HCT116 (cell line): ENCODE data around the gene CD320. TPM values are rescaled to one million over a fixed set of nuclear protein-coding genes. Genes with fewer than 3 reads are reported as not detected.

Experiments used
- ATAC-seq: fragments of 200-7000 bp; cut with Tn5 transposase; 2 replicates; pipeline ENCODE4 v1.9.1; 2020; ENCODE audit warnings: mild to moderate bottlenecking, moderate library complexity
- BruUV-seq: library from RNA; stranded (reverse); fragments of 400-500 nt; replicated peaks from 2 replicates; lab custom pipeline; 2021; lab: Mats Ljungman, UMichigan
- CTCF ChIA-PET: fragments of 300-600 bp; sonication (Branson Sonifier 250); formaldehyde crosslinking; loops from one replicate; lab custom pipeline; 2021; ENCODE audit warnings: antibody characterized with exemption; lab: Charles Lee
- POLR2A ChIA-PET: fragments of 300-600, 350-600 bp; sonication (Branson Sonifier 250); formaldehyde crosslinking; loops from one replicate; lab custom pipeline; 2021; ENCODE audit warnings: antibody characterized with exemption; lab: Charles Lee
- RAD21 ChIA-PET, 2 experiments: fragments of 300-600 bp; sonication (Branson Sonifier 250); formaldehyde crosslinking; loops; one replicate each; lab custom pipeline; 2023; ENCODE audit warnings: low total read pairs in 2 of 2; ENCODE audit not compliant: uncharacterized antibody in 2 of 2, unreplicated experiment in 2 of 2, low non-redundant PET in 1 of 2; lab: Charles Lee
- DNase-seq: peaks from one replicate; pipeline ENCODE4 v3.0.0-alpha.2; 2010; ENCODE audit warnings: low read depth, low spot score
- H2AFZ ChIP-seq: fragments of 200-600 bp; shearing (Covaris generic), sonication (generic); 2 replicates; pipeline ENCODE4 v1.6.1; 2017; ENCODE audit warnings: low read depth, mixed run types, mixed read lengths, antibody characterized with exemption, low read length; ENCODE audit not compliant: poor library complexity, severe bottlenecking
- H3K27ac ChIP-seq: 2 replicates; pipeline ENCODE4 v1.5.1; 2012; ENCODE audit warnings: low read depth, low read length
- H3K27me3 ChIP-seq: fragments of 200-600 bp; sonication (generic); 2 replicates; pipeline ENCODE4 v1.6.1; 2016; ENCODE audit warnings: mixed run types, low read length, mixed read lengths; ENCODE audit not compliant: insufficient read depth
- H3K36me3 ChIP-seq, 2 experiments: fragments of 200-500 bp in 1 of 2; fragments of 200-600 bp in 1 of 2; sonication (Bioruptor generic) in 1 of 2; sonication (generic) in 1 of 2; 2 replicates each; pipeline versions ENCODE4 v1.5.1 to v1.6.1; 2014 to 2016; ENCODE audit warnings: low read length in 2 of 2, inconsistent platforms in 1 of 2, mixed read lengths in 1 of 2, mixed run types in 1 of 2; ENCODE audit not compliant: insufficient read depth in 2 of 2, control insufficient read depth in 1 of 2
- H3K4me1 ChIP-seq, 2 experiments: fragments of 200-600 bp in 1 of 2; sonication (generic) in 1 of 2; 2 replicates each; pipeline versions ENCODE4 v1.5.1 to v1.6.1; 2012 to 2017; ENCODE audit warnings: low read length in 2 of 2, inconsistent platforms in 1 of 2, mild to moderate bottlenecking in 1 of 2, mixed read lengths in 1 of 2, mixed run types in 1 of 2, moderate library complexity in 1 of 2; ENCODE audit not compliant: insufficient read depth in 2 of 2, control insufficient read depth in 1 of 2
- H3K4me2 ChIP-seq: fragments of 200-600 bp; sonication (generic); 2 replicates; pipeline ENCODE4 v1.6.1; 2017; ENCODE audit warnings: mixed run types, low read length, mixed read lengths
- H3K4me3 ChIP-seq, 2 experiments: fragments of 200-600 bp in 1 of 2; sonication (generic) in 1 of 2; replicated peaks in 1 of 2; 2 replicates each; pipeline ENCODE4 v1.5.1; 2011 to 2016; ENCODE audit warnings: low read length in 2 of 2, control low read depth in 1 of 2, low read depth in 1 of 2, mild to moderate bottlenecking in 1 of 2, mixed read lengths in 1 of 2, mixed run types in 1 of 2
- H3K79me2 ChIP-seq: fragments of 200-600 bp; sonication (generic); 2 replicates; pipeline ENCODE4 v1.6.1; 2017; ENCODE audit warnings: mild to moderate bottlenecking, mixed run types, low read length, moderate library complexity, mixed read lengths; ENCODE audit not compliant: insufficient read depth
- H3K9ac ChIP-seq: fragments of 200-600 bp; sonication (generic); 2 replicates; pipeline ENCODE4 v1.6.1; 2016; ENCODE audit warnings: low read length, mixed read lengths
- H3K9me2 ChIP-seq: fragments of 200-600 bp; sonication (generic), shearing (Covaris generic); 2 replicates; pipeline ENCODE4 v1.6.1; 2017; ENCODE audit warnings: mixed run types, mild to moderate bottlenecking, moderate library complexity; ENCODE audit not compliant: insufficient read depth
- H3K9me3 ChIP-seq, 2 experiments: fragments of 200-500 bp in 1 of 2; fragments of 200-600 bp in 1 of 2; sonication (Bioruptor generic) in 1 of 2; sonication (generic) in 1 of 2; 2 replicates each; pipeline ENCODE4 v1.6.1; 2014 to 2017; ENCODE audit warnings: low read length in 2 of 2, mixed read lengths in 2 of 2, inconsistent platforms in 1 of 2, low read depth in 1 of 2, mild to moderate bottlenecking in 1 of 2, mixed run types in 1 of 2, moderate library complexity in 1 of 2; ENCODE audit not compliant: control insufficient read depth in 1 of 2, insufficient read depth in 1 of 2
- H4K20me1 ChIP-seq: fragments of 200-600 bp; sonication (generic), shearing (Covaris generic); 2 replicates; pipeline ENCODE4 v1.6.1; 2017; ENCODE audit warnings: mixed run types, mild to moderate bottlenecking, moderate library complexity; ENCODE audit not compliant: insufficient read depth
- CEBPB ChIP-seq: IDR thresholded peaks from 2 replicates; pipeline ENCODE4 v1.6.1; 2012; ENCODE audit warnings: low read depth
- CTCF ChIP-seq, 3 experiments: fragments of 200-600 bp in 1 of 3; sonication (generic) in 1 of 3; IDR thresholded peaks in 2 of 3; conservative IDR thresholded peaks in 1 of 3; 2 replicates each; pipeline ENCODE4 v1.5.1; 2012 to 2017; ENCODE audit warnings: low read depth in 2 of 3, low read length in 2 of 3, antibody characterized with exemption in 1 of 3, borderline replicate concordance in 1 of 3, control low read depth in 1 of 3, mild to moderate bottlenecking in 1 of 3, mixed read lengths in 1 of 3, mixed run types in 1 of 3, moderate library complexity in 1 of 3; ENCODE audit not compliant: insufficient read depth in 1 of 3
- RAD21 ChIP-seq: IDR thresholded peaks from 2 replicates; pipeline ENCODE4 v1.6.1; 2012; ENCODE audit warnings: low read depth, mild to moderate bottlenecking
- YY1 ChIP-seq: IDR thresholded peaks from 2 replicates; pipeline ENCODE4 v1.6.1; 2011; ENCODE audit warnings: low read length, low read depth, moderate library complexity, mild to moderate bottlenecking; ENCODE audit not compliant: insufficient replicate concordance; ENCODE audit errors: extremely low read depth
- ZNF274 ChIP-seq: fragments of 200-500 bp; sonication (Bioruptor generic); IDR thresholded peaks from 2 replicates; pipeline ENCODE4 v1.6.1; 2014; ENCODE audit warnings: mild to moderate bottlenecking, low read depth, low read length, inconsistent platforms
- intact Hi-C: fragments of 100-400 bp; cut with micrococcal nuclease; formaldehyde crosslinking; loops from 2 replicates; pipeline ENCODE4 v1.10.0; 2022
- total RNA-seq: library from RNA; stranded (reverse); gene quantifications from one replicate; pipeline ENCODE4 v1.2.1, GENCODE V29; 2021; ENCODE audit not compliant: unreplicated experiment

The CD320 gene
- total RNA-seq, 1 experiment from 2014 or later: 86.2 TPM

DNA sequence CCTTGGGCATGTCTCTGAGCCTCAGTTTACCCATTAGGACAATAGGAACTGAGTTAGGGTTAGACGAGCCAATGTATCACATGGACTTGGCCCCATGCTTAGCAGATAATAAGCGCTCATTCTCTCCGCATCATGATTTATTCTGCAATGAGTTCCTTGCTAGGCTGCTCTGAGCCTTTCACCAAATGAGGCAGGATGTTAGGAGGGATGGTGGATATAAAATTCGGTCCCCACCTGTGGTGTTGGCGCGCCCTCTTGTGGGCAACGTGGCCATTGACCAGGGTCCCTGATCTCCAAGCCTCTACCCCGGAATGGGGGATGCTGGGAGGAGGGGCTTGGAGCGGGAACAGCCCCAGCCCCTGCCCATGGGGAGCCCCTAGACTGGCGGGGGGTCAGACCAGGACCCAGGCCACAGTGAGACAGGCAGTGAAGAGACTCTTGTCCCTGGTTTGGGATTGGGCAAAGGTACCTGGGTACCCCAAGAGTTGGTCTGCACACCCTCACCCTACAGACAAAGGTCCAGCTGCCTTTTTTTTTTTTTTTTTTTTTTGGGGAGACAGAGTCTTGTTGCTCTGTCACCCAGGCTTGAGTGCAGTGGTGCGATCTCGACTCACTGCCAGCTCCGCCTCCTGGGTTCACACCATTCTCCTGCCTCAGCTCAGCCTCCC is 55.1 kb downstream of the CD320 start:
- no peak overlapping the region for H3K9ac ChIP-seq
- H3K4me3 ChIP-seq: no peak overlapping the region
- no peaks in the 10 kb centered on the region for H4K20me1 ChIP-seq
- H3K79me2 ChIP-seq: no peaks in the 10 kb centered on the region
- ChIA-PET RAD21 (interaction anchor here in 1 of 2 experiments (0.7 to 1.1 kb wide), 4 partner anchors 95 to 309 kb away, joined by 4 to 6 read pairs (median 4); no protein-coding TSS in a partner anchor), POLR2A (interaction anchor here (0.7 kb wide), 1 partner anchor 81 kb away, joined by 3 read pairs; no protein-coding TSS in a partner anchor), CTCF (interaction anchor here (1.1 to 2.3 kb wide), 4 partner anchors 10 to 309 kb away, joined by 3 to 19 read pairs (median 10); partner anchors contain the start of gene TIMM44)
- no peaks in the 10 kb centered on the region for H3K27me3 ChIP-seq
- DNase-seq (peak; percentile 51), ATAC-seq (peak; percentile 87)
- H3K27ac ChIP-seq: no peak overlapping the region
- TF ChIP-seq ZNF274 (no peak), CEBPB (no peak), CTCF (IDR thresholded peaks at IDR 0.05 in 2 of 3, conservative IDR thresholded peaks at IDR 0.05 in 1 of 3; ENCODE audit: borderline replicate concordance in 1 of 3, insufficient read depth in 1 of 3, low read depth in 2 of 3, low read length in 2 of 3) (peak; percentile 86 to 99 (median 93)), RAD21 (peak; percentile 99), YY1 (peak; percentile 36)
- no peak overlapping the region for H2AFZ ChIP-seq
- no peaks in the 10 kb centered on the region for H3K9me3 ChIP-seq
- intact Hi-C loops: loop anchor here (1.0 to 5.0 kb wide), 5 partner anchors 95 to 309 kb away; no protein-coding TSS in a partner anchor
- peaks cover 5 to 19% of the 10 kb centered on the region in 2 experiments; a peak in 3 of 4 replicates for H3K4me1 ChIP-seq
- no peak overlapping the region for H3K4me2 ChIP-seq
- BruUV-seq: no TSS peak
- no peaks in the 10 kb centered on the region for H3K9me2 ChIP-seq
- no peaks in the 10 kb centered on the region for H3K36me3 ChIP-seq

Other genes starting within 250 kb of the CD320 start
- gene FBN3, start 158.8 kb downstream of the CD320 start, total RNA-seq: 6.6 TPM
- 26.0 TPM for gene CERS4, start 99.0 kb downstream of the CD320 start, total RNA-seq
- gene NDUFA7, start 13.0 kb upstream of the CD320 start, total RNA-seq: 86.9 TPM
- gene RPS28, start 13.1 kb upstream of the CD320 start, total RNA-seq: 2,379 TPM
- gene KANK3, start 34.9 kb upstream of the CD320 start, total RNA-seq: 21.7 TPM
- gene ANGPTL4, start 55.8 kb upstream of the CD320 start, total RNA-seq: 54.8 TPM
- gene RAB11B, start 82.0 kb upstream of the CD320 start, total RNA-seq: 140 TPM
- 22.5 TPM for gene MARCHF2, start 104.9 kb upstream of the CD320 start, total RNA-seq
- gene HNRNPM, start 136.6 kb upstream of the CD320 start, total RNA-seq: 298 TPM
- 1.3 TPM for gene PRAM1, start 194.3 kb upstream of the CD320 start, total RNA-seq
- 31.9 TPM for gene ZNF414, start 205.8 kb upstream of the CD320 start, total RNA-seq